Neural progenitor cell (in vitro differentiated cells): Measurements from ENCODE around the gene KLHL11. TPM values are rescaled to one million over a fixed set of nuclear protein-coding genes. Genes with fewer than 3 reads are reported as not detected.

Source experiments
- DNase-seq: peaks from one replicate; pipeline ENCODE4 v3.0.0-alpha.2; 2016; ENCODE audit warnings: low spot score
- H2AFZ ChIP-seq: fragments of 200-600 bp; sonication (generic); replicated peaks from 2 replicates; pipeline ENCODE4 v1.6.1; 2016; ENCODE audit warnings: antibody characterized with exemption
- H3F3A ChIP-seq: fragments of 200-600 bp; sonication (generic); 2 replicates; pipeline ENCODE4 v1.6.1; 2016; ENCODE audit warnings: antibody characterized with exemption, low read depth
- H3K27ac ChIP-seq: fragments of 200-600 bp; sonication (generic); 2 replicates; pipeline ENCODE4 v1.5.1; 2016; ENCODE audit warnings: mild to moderate bottlenecking
- H3K27me3 ChIP-seq: fragments of 200-600 bp; sonication (generic); 2 replicates; pipeline ENCODE4 v1.6.1; 2016; ENCODE audit warnings: mild to moderate bottlenecking, moderate library complexity
- H3K36me3 ChIP-seq: fragments of 200-600 bp; sonication (generic); 2 replicates; pipeline ENCODE4 v1.5.1; 2016
- H3K4me1 ChIP-seq: fragments of 200-600 bp; sonication (generic); 2 replicates; pipeline ENCODE4 v1.6.1; 2016; ENCODE audit warnings: mixed run types
- H3K4me2 ChIP-seq: fragments of 200-600 bp; sonication (generic); 2 replicates; pipeline ENCODE4 v1.6.1; 2016
- H3K4me3 ChIP-seq: fragments of 200-600 bp; sonication (generic); 2 replicates; pipeline ENCODE4 v1.5.1; 2016
- H3K79me2 ChIP-seq: fragments of 200-600 bp; sonication (generic); 2 replicates; pipeline ENCODE4 v1.6.1; 2016; ENCODE audit warnings: low read depth
- H3K9ac ChIP-seq: fragments of 200-600 bp; sonication (generic); 2 replicates; pipeline ENCODE4 v1.6.1; 2016
- H3K9me3 ChIP-seq: fragments of 200-600 bp; sonication (generic); 2 replicates; pipeline ENCODE4 v1.5.1; 2016; ENCODE audit warnings: low read depth
- H4K20me1 ChIP-seq: fragments of 200-600 bp; sonication (generic); 2 replicates; pipeline ENCODE4 v1.6.1; 2016; ENCODE audit warnings: low read depth
- H3K27ac Mint-ChIP-seq: 3 replicates; pipeline ENCODE4 v1.8.0; 2021; ENCODE audit warnings: mixed read lengths
- H3K27me3 Mint-ChIP-seq: 2 replicates; pipeline ENCODE4 v1.8.0; 2022; ENCODE audit warnings: low read depth, mild to moderate bottlenecking, inconsistent platforms, moderate library complexity, mixed read lengths; ENCODE audit not compliant: insufficient read depth
- H3K36me3 Mint-ChIP-seq: 3 replicates; pipeline ENCODE4 v1.8.0; 2021; ENCODE audit warnings: mixed read lengths
- H3K4me1 Mint-ChIP-seq: 3 replicates; pipeline ENCODE4 v1.8.0; 2021; ENCODE audit warnings: mixed read lengths
- H3K4me3 Mint-ChIP-seq: 3 replicates; pipeline ENCODE4 v1.8.0; 2021; ENCODE audit warnings: mild to moderate bottlenecking, moderate library complexity, mixed read lengths
- H3K9me3 Mint-ChIP-seq: 3 replicates; pipeline ENCODE4 v1.8.0; 2020; ENCODE audit warnings: mixed read lengths
- EZH2 ChIP-seq: fragments of 200-600 bp; sonication (generic); IDR thresholded peaks from 2 replicates; pipeline ENCODE4 v1.6.1; 2017; ENCODE audit warnings: antibody characterized with exemption, mild to moderate bottlenecking, moderate library complexity
- EZH2phosphoT487 ChIP-seq: fragments of 200-600 bp; sonication (generic); IDR thresholded peaks from 2 replicates; pipeline ENCODE4 v1.6.1; 2017; ENCODE audit warnings: antibody characterized with exemption
- total RNA-seq: library from RNA; depleted of rRNA; stranded (reverse); fragments of >200 nt; gene quantifications from 2 replicates; pipeline ENCODE4 v1.2.3, GENCODE V29; 2015; ENCODE audit warnings: low replicate concordance
- TF ChIP-seq, protein P1 (sequence below): fragments of 200-600 bp; sonication (generic); IDR thresholded peaks from 2 replicates; pipeline ENCODE4 v1.5.1; 2017; ENCODE audit warnings: antibody characterized with exemption, mild to moderate bottlenecking

The KLHL11 gene
- total RNA-seq, 1 donor from 2014 or later = 28.5 TPM

GRCh38 chr17:41901646-41902045, 36.4 kb upstream of the KLHL11 start:
- no peak for DNase-seq
- H3K36me3 ChIP-seq = peaks cover 4% of the 10 kb centered on the region
- TF ChIP-seq EZH2 = no peak
- TF ChIP-seq, protein P1, sequence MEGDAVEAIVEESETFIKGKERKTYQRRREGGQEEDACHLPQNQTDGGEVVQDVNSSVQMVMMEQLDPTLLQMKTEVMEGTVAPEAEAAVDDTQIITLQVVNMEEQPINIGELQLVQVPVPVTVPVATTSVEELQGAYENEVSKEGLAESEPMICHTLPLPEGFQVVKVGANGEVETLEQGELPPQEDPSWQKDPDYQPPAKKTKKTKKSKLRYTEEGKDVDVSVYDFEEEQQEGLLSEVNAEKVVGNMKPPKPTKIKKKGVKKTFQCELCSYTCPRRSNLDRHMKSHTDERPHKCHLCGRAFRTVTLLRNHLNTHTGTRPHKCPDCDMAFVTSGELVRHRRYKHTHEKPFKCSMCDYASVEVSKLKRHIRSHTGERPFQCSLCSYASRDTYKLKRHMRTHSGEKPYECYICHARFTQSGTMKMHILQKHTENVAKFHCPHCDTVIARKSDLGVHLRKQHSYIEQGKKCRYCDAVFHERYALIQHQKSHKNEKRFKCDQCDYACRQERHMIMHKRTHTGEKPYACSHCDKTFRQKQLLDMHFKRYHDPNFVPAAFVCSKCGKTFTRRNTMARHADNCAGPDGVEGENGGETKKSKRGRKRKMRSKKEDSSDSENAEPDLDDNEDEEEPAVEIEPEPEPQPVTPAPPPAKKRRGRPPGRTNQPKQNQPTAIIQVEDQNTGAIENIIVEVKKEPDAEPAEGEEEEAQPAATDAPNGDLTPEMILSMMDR = no peak
- TF ChIP-seq EZH2phosphoT487 = no peak
- no peaks in the 10 kb centered on the region for H3K79me2 ChIP-seq
- H3K9ac ChIP-seq = no peak overlapping the region
- H3K4me3 ChIP-seq = no peak overlapping the region
- Mint-ChIP-seq H3K9me3 (no peaks in the 10 kb centered on the region), H3K4me1 (no peaks in the 10 kb centered on the region), H3K27me3 (peaks cover 8% of the 10 kb centered on the region), H3K27ac (no peak overlapping the region), H3K36me3 (peaks cover 38% of the 10 kb centered on the region), H3K4me3 (no peak overlapping the region)
- H3F3A ChIP-seq = peaks cover 11% of the 10 kb centered on the region
- H3K27me3 ChIP-seq = no peaks in the 10 kb centered on the region
- H3K4me2 ChIP-seq = no peak overlapping the region
- no peak overlapping the region for H2AFZ ChIP-seq
- no peaks in the 10 kb centered on the region for H3K4me1 ChIP-seq
- peaks cover 8% of the 10 kb centered on the region for H4K20me1 ChIP-seq
- H3K9me3 ChIP-seq = no peaks in the 10 kb centered on the region
- H3K27ac ChIP-seq = no peak overlapping the region

DNA sequence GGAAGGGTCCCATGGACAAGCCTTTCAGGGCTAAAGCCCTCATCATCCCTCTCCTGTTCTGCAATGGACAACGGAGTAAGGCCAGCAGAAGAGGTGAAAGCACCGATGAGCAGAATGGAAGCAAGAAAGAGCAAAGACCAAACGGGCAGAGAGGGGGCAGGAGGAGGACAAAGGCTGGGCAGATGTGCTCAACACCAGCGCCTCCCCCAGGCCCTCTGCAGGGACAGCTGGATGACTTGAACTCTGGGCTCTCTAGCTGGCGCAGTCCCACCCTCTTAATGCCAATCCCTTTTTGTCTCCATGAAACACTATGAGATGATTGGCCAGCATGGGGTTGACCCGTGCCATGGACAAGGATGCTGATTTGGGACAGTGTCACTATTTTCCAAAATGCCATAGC, 31.5 kb upstream of the KLHL11 start:
- H3K4me3 Mint-ChIP-seq = no peak overlapping the region
- TF ChIP-seq EZH2 (no peak), EZH2phosphoT487 (no peak)
- TF ChIP-seq, protein P1 = no peak

GRCh38 chr17:41895617-41896016, 30.4 kb upstream of the KLHL11 start:
- H2AFZ ChIP-seq = no peak overlapping the region
- H3K9ac ChIP-seq = no peak overlapping the region
- H3K4me3 Mint-ChIP-seq = no peak overlapping the region
- H3K27ac ChIP-seq = no peak overlapping the region
- peaks cover 43% of the 10 kb centered on the region for H3K36me3 Mint-ChIP-seq
- H3F3A ChIP-seq = peaks cover 5% of the 10 kb centered on the region
- DNase-seq = no peak
- no peaks in the 10 kb centered on the region for H3K4me1 ChIP-seq
- H3K36me3 ChIP-seq = peaks cover 6% of the 10 kb centered on the region
- H3K9me3 ChIP-seq = no peaks in the 10 kb centered on the region
- peaks cover 8% of the 10 kb centered on the region for H4K20me1 ChIP-seq
- H3K27me3 ChIP-seq = no peaks in the 10 kb centered on the region
- no peak for TF ChIP-seq EZH2
- no peak for TF ChIP-seq EZH2phosphoT487
- TF ChIP-seq, protein P1 = no peak
- no peak overlapping the region for H3K4me2 ChIP-seq
- no peak overlapping the region for H3K4me3 ChIP-seq
- H3K9me3 Mint-ChIP-seq = no peaks in the 10 kb centered on the region
- H3K27me3 Mint-ChIP-seq = peaks cover 6% of the 10 kb centered on the region
- H3K4me1 Mint-ChIP-seq = peaks cover 10% of the 10 kb centered on the region
- H3K27ac Mint-ChIP-seq = peak overlapping the region; percentile 4
- H3K79me2 ChIP-seq = no peaks in the 10 kb centered on the region

More for the DNA sequence above, 31.5 kb upstream of the KLHL11 start:
- peaks cover 50% of the 10 kb centered on the region for H3K36me3 Mint-ChIP-seq
- Histone ChIP-seq H4K20me1 (peaks cover 8% of the 10 kb centered on the region), H3K4me1 (no peaks in the 10 kb centered on the region), H3K4me2 (no peak overlapping the region), H3K27me3 (no peaks in the 10 kb centered on the region), H3F3A (peaks cover 5% of the 10 kb centered on the region), H3K79me2 (no peaks in the 10 kb centered on the region), H3K4me3 (no peak overlapping the region), H3K27ac (no peak overlapping the region), H2AFZ (no peak overlapping the region), H3K36me3 (peaks cover 4% of the 10 kb centered on the region), H3K9me3 (no peaks in the 10 kb centered on the region), H3K9ac (no peak overlapping the region)
- H3K9me3 Mint-ChIP-seq = no peaks in the 10 kb centered on the region
- H3K27ac Mint-ChIP-seq = peak overlapping the region; percentile 34
- H3K27me3 Mint-ChIP-seq = peaks cover 10% of the 10 kb centered on the region
- no peak for DNase-seq
- H3K4me1 Mint-ChIP-seq = peaks cover 10% of the 10 kb centered on the region
